D341Med (cell line): ENCODE measurements around the gene KDM2B.
"Not testable (repeated sequence)": the region's sequence is repeated elsewhere in the genome, so short reads cannot be mapped to it uniquely, and the experiment has no call there.

Experiments used
- DNase-seq: peaks from one replicate; pipeline ENCODE4 v3.0.0; 2012; ENCODE audit warnings: low spot score

The KDM2B gene

DNA sequence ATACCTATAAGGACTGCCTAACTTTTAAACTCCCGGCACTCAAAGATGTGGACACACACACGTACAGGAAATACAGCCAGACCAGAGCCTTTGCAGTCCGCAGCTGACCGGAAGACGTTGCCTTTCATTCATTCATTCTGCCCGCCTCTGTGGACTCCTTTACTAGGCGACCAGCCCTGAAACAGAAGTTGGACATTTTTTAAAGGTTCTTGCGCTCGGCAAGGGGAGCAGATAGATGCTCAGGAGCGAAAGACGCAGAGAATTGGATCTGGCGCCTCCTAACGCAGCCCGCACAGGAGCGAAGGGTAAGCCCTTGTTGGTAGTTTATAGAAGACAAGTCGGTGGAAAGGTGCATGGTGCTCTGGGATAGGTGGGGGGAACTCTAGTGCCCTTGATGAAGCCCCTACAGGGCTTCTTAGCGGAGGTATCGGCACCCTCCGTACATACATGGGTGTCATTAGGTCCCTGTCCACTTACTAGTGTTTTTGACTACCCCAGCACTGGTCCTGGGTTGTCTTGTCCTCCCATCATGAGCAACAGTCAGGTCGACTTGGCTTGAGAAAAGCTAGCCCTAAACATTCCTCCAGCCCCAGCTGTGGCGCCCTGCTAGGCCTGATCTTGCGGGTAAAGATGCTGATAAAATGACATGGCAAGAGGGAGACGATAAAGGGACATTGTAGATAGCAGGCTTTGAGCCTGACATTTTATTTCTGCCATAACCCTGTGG, at the start of gene KDM2B:
TSS of gene KDM2B (minus strand) at position 65 of the 727 bp plus-strand sequence. CDS start 112 bp downstream, outside the sequence.
- no peak for DNase-seq

DNA sequence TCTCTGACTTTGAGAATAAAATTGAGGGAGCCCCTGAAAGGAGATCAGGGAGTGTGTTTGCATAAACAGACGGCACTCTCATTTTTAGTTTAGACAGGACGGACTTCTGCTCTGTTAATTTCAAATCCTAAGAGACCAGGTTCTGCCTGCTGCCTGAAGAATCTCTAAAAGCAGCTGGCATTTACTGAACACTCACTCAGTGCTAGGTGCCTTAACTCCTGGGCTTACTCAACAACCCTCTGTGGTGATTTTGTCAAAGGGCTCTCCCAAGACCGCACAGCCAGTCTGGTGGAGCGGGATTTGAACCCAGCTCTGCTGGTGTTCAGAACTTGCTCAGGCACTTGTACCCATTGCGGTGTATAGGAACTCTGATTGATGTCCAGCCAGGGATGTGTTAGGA, 47.7 kb upstream of the KDM2B start:
- DNase-seq, result no peak

DNA sequence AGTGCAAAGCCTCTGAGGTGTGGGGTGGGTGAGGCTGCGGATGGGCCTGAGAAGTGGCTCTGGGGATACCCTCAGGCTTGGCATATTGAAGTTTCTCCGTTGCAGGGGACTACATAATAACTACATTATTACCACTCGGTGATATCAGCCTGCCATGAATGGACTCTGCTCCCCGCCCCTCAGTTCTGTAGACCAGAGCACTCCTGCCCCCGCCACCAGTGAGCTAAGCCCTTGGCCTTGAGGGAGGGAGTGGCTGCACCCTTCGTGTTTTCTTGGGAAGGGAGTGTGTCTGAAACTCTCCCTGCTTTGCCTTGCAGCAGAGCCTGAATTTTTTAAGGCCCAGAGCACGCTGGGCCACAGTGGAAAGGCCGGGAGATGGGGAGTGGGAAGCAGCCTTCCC, 47.2 kb upstream of the KDM2B start:
- no peak for DNase-seq

DNA sequence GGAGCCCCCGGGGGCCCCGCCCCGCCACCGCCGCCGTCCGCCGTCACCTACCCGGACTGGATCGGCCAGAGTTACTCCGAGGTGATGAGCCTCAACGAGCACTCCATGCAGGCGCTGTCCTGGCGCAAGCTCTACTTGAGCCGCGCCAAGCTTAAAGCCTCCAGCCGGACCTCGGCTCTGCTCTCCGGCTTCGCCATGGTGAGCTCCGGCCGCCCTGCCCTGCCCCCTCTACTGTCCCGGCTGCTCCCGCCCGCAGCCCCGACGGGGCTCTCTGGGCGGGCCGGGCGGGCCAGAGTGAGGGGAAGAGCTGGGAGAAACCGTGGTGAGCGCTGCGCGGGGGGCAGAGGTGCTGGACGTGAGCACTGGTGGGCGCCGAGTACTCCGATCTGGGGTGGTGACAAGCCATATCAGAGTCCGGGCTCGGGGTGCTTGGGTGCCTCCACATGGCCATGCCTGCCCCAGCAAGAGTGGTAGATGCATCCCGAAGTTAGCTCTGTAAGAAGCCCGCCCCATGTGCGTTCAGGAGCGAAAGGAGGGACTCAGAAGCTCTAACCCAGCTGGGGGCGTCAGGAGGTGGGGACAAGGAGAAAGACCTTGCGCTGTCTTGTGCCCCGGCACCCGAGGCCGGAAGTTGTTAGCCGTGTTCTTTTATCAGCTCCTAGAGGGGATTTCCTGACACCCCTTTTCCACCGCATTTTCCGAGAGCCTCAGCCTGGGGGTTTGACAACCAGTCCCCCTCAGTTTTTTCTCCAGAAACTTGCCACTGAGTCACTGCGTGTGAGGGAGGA, 46.2 kb upstream of the KDM2B start:
- peak; percentile 66 for DNase-seq

DNA sequence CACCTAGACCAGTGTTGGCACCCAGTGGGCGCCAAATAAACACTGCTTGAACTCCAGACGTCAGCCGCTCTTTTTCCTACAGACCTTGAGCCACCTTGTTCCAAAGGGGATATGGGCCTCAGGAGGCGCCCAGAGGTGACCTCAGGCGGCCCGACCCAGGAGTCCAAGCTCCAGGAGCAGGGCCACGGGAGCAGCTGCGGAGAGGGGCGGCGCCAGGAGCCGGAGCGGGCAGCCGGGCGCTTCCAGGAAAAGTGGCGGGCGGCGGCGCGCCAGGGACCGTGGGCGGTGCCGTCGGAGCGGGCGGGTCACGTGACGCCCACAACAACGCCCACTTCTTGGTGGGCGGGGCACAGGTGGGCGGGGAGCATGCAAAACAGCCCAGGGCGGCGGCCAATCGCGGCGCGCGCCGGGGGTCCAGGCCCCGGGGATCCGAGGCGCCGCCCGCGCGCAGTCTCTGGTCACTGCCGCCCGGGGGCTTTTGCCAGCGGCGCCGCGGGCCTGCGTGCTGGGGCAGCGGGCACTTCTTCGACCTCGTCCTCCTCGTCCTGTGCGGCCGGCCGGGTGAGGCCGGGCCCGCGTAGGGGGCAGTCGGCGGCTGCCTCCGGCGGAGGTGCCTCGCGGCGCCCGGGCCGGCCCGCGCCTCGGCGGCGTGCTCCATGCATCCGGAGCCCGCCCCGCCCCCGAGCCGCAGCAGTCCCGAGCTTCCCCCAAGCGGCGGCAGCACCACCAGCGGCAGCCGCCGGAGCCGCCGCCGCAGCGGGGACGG, 45.4 kb upstream of the KDM2B start, which contains the start of gene ORAI1:
TSS of gene ORAI1 (plus strand) at position 444 of the 766 bp plus-strand sequence.
- peak; percentile 99 for DNase-seq

DNA sequence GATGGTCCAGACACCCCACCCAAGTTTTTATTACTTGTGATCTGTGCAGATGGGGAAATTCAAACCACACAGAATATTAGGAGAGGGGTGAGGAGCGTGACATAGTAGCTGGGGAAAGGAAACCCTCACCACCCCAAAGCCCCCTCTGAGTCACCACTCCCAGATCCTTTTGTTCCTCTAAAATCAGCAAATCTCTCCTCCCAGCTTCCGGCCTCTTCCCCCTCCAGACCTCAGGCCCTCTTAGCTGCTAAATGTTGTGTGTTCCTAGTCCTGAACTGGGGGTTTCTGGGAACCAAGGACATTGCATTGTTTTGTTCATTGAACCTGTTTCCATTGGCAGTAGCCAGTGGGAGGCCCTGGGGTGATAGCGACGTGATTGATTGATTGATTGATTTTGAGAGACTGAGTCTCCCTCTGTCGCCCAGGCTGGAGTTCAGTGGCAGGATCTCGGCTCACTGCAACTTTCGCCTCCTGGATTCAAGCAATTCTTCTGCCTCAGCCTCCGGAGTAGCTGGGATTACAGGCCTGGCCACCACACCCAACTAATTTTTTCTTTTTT, 39.6 kb upstream of the KDM2B start:
- DNase-seq, result no peak

DNA sequence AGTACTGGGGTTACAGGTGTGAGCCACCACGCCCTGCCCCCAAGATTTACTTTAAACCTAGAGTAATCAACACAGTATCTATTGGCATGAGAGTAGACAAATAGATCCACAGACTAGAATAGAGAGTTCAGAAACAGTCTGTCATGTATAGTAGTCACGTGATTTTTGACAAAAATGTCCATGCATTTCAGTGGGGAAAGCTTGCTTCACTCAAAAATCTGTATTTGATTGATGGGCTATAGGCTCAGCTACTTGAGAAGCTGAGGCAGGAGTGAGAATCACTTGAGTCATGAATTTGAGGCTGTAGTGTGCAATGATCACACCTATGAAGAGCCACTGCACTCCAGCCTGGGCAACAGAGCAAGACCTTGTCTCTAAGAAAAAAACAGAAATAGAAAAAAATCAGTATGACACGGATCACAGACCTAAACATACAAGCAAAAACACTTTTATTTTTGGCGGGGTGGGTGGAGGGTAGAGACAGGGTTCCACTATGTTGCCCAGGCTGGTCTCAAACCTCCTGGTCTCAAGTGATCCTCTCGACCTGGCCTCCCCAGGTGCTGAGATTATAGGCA, 37.9 kb upstream of the KDM2B start:
- DNase-seq, result no peak

DNA sequence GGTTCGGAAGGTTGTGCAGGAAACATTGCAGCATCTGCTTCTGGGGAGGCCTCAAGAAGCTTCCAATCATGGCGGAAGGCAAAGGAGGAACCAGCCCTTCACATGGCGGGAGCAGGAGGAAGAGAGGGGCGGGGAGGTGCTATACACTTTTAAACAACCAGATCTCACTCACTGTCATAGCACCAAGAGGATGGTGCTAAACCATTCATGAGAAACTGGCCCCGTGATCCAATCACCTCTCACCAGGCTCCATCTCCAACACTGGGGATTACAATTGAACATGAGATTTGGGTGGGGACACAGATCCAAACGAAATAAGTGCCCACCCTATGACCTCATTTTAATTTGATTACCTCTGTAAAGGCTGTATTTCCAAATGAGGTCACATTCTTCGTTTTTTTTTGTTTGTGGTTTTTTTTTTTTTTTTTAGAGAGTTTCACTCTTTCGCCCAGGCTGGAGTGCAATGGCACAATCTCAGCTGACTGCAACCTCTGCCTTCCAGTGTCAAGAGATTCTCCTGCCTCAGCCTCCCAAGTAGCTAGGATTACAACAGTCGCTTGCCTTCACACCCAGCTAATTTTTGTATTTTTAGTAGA, 34.1 kb upstream of the KDM2B start:
- no peak for DNase-seq

DNA sequence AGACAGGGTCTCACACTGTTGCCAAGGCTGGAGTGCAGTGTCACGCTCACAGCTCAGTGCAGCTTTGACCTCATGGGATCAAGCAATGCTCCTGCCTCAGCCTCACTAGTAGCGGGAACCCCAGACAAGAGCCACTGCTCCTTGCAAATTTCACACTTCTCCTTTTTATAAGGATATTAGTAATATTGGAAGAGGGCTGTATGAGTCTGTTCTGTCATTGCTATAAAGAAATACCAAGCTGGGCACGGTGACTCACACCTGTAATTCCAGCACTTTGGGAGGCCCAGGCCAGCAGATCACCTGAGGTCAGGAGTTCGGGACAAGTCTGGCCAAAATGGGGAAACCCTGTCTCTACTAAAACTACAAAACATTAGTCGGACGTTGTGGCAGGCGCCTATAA, 32.6 kb upstream of the KDM2B start:
- no peak for DNase-seq

DNA sequence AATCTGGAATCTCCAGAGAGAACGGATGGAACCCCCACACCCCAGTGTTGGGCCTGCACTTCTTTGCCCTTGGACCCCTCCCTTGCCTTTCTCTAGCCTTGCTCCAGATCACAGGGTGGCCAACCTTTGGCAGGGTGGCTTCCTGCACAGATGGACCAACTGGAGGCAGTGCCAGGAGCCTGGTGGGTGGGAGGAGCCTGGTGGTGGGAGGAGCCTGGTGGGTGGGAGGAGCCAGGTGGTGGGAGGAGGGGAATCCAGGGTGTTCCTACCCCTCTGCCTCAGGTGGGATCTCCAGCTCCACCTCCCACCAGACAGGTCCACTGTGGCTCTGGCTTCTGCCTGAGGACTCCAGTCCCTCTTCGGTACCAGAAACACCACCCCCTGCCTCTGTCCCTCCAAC, 30.5 kb upstream of the KDM2B start:
- peak; percentile 53 for DNase-seq

DNA sequence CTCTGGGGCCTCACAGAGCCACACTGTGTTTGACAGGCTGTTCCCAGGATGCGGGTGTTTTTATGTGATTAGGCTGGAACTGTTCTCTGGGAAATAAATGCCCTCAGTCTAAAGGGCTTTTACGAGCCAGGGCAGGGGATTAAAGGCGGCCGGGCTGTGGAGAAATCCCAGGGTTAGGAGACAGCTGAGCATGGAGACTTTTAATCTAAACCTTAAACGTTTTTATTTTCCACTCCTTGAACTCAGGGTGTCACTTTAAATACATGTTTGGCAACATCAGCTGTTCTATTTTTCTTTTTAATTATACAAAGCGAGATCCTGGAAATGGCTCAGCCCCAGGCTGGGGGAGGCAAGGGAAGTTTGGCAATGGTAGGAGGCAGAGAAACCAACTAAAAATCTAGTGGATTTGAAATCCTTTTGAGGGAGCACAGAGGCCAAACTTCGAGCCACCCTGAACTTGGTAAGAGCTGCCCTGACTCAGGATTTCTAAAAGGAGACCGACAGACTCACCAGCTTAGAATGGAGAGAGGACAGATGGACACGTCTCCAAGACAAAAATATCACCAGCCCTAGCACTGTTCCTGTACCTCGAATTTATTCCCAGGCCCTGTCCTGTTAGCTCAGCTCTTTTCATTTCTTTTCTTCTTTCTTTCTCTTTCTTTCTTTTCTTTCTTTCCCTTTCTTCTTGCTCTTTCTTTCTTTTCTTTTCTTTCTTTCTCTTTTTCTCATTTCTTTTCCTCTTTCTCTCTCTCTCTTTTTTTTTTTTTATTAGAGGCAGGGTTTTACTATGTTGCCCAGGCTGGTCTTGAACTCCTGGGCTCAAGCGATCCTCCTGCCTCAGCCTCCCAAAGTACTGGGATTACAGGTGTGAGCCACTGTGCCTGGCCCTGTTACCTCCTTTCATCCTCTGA, 29.7 kb upstream of the KDM2B start:
- peak; percentile 74 for DNase-seq

DNA sequence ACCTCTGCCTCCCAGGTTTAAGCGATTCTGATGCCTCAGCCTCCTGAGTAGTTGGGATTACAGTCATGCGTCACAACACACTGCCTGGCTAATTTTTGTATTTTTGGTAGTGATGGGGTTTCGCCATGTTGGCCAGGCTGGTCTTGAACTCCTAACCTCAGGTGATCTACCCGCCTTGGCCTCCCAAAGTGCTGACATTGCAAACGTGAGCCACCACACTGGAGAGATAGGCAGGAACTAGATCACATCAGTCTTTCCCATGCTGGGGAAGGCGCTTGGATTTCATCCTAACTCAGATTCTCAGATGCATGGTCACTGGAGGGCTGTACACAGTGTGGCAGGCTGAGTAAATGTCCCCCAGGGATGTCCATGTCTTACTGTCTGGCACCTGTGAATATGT, 27.5 kb upstream of the KDM2B start:
- no peak for DNase-seq

DNA sequence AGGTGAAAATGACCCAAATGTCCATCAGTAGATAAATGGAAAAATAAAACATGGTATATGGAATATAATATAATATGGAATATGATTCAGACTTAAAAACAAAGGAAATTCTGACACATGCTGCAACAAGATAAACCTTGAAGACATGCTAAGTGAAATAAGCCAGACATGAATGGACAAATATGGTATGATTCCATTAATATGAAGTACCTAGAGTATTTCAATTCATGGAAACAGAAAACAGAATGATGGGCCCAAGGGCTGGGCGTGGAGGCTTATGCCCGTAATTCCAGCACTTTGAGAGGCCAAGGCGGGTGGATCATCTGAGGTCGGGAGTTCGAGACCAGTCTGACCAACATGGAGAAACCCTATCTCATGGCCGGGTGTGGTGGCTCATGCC, 22.8 kb upstream of the KDM2B start:
- no peak for DNase-seq

DNA sequence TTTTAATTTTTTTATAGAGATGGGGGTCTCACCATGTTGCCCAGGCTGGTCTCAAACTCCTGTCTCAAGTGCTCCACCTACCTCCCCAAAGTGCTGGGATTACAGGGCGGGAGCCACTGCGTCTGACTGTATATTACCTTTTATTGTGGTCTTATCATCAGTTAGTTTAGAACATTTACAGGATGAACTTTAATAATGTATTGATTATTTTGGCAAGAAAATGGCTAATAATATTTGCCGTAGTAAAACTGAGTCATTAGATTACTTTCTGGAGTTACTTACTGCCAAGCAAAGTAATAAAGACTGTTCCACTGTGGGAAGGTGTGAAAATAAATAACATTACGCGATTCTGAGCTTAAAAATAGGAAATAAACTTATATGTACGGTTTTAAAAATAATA, 21.9 kb upstream of the KDM2B start:
- DNase-seq, result no peak

DNA sequence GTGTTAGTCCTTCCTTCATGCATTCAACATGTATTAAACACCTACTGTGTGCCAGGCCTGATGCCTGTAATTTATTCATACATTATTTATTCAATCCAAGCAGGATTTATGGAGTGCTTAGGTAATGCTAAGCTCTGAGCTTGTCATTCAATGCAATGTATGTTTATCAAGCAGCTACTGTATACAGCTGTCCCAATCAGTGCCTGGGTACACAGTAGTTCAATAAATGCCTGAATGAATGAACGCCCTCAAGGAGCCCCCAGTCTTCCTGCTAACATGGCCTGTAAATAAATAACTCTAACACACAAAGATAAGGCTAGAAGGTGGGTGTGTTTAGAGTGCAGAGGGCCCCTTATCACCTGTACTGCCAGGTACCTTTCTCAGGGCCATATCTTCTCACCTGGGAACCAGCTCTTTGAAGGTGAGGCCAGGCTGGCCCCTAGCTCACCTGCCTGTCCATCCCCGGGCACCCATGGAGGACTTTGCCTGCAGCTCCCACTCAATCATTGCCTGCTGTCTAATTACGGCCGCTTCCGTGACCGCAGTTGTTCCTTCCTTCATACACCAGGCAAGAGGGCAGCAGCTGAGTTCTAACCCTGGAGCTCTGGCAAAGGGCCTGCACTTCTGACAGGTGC, 20.0 kb upstream of the KDM2B start:
- DNase-seq, result no peak

DNA sequence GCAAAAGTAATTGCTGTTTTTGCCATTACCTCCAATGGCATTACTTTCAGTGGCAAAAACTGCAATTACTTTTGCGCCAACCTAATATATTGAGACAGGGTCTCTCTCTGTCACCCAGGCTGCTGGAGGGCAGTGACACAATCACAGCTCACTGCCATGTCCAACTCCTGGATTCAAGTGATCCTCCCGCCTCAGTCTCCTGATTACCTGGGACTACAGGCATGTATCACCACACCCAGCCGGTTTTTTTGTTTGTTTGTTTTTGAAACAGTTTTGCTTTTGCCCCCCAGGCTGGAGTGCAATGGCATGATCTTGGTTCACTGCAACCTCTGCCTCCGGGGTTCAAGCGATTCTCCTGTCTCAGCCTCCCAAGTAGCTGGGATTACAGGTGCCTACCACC, 15.7 kb upstream of the KDM2B start:
- DNase-seq, result no peak

DNA sequence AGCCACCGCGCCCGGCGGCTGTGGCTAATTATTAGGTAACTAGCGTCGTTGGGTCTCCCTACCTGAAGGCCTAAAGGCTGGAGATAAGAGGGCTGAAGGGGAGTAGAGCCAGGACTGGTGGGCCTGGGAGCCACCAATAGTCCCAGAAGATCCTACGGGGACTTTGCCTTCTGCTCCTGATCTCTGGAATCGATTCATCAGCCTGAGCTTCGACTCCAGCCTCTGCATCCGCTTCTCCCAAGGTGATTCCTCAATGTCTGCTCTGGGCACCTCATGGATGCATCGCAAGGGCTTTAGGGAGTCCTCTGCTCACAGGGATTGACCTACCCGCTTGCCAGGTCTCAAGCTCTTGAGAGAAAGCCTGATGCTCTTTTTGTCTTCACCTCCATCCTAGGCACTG, 14.7 kb upstream of the KDM2B start:
- DNase-seq, result no peak

DNA sequence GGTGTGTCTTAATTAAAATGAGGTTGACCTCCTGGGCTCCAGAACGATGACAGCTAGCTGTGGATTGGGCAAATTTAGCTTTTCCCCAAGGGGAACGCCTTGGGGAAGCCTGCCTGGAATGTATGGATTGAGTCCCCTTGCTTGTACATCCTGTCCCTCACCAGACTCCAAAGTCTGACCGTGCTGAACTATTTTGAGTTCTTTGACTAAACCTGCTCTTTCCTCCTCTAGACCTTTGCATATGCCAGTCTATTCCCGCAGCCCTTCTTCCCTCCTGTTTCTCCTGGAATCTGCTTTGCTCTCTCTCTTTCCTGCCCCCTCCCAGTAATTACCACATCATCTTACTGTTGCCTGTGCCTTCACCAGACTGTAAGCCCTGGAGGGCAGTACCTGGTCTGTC, 11.5 kb upstream of the KDM2B start:
- no peak for DNase-seq

DNA sequence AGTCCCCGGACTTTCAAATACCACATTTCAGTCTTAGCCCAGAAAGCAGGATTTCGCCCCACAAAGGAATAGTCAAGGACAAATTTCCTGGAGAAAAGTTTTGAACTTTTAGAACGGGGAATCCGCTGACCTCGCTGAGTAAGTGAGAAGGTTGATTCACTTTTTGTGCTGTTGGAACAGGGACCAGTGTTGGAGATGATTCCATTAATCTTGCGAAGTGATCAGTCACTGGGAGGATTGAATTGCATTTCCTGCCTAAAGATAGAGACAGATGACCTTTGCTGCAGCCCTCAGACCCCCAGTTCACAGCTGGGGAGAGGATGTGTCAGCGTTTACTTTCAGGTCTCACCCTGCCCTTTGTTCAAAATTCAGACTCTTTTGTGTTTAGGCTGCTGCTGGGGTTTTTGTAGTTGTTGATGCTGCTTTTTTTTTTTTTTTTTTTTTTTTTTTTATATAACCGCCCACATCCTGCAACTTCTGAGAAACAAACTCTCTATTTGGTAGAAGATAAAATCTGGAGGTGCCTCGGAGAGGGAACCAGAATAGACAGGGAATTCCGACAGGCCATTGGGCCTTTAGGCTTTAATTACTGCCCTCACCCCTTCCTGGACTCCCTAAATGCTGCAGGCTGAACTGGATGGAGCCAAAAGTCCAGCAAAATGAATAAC, 9.8 kb upstream of the KDM2B start:
- no peak for DNase-seq

DNA sequence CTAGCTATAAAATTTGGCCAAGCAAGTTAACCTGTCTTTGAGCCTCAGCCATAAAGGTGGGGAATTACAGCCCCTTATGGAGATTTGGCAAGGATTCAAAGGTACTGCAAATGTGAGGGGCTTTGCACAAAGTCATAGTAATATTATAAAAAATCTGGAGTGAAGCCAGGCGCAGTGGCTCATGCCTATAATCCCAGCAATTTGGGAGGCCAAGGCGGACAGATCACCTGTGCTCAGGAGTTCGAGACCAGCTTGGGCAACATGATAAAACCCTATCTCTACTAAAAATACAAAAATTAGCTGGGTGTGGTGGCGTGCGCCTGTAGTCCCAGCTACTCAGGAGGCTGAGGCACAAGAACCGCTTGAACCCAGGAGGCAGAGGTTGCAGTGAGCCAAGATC, 4.1 kb upstream of the KDM2B start:
- not testable (repeated sequence) for DNase-seq
